Dermis blood vessel endothelial cell (primary cell): ENCODE results near the gene GZMM. TPM values are rescaled to one million over a fixed set of nuclear protein-coding genes. Genes with fewer than 3 reads are reported as not detected.

Source experiments
- DNase-seq: peaks from one replicate; pipeline ENCODE4 v3.0.0; 2010
- total RNA-seq: library from RNA; depleted of rRNA; stranded (reverse); fragments of >200 nt; gene quantifications from 2 replicates; pipeline ENCODE4 v1.2.3, GENCODE V29; 2014

Gene GZMM
- total RNA-seq = not detected in 2 replicates

DNA sequence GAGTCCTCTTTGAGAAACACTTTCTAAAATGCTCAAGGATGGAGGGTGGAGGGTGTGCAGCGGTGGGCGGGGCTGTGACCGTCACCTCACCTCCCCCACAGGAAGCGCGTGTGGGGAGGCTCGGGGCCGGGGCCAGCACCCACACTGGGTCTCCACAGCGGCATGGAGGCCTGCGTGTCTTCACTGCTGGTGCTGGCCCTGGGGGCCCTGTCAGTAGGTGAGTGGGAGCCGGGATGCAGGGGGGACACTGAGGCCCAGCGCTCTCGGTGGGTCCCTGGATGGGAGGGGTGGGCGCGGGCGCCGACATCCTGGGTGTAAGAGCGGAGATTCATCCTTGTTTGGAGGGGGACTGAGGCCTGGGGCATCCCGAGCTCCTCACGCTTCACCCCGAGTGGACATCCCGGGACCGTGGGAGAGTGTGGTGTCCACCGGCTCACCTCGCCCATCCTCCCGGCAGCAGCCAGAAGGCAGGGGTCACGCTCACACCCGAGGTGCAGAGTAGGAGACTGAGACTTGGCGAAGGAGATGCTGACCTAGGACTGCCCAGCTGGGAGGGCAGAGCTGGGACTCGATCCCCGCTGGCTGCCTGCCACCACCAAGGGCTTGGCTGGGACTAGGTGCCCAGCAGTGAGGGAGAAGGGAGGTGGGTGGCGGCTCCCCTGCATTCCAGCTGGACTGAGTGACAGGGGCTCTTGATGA is at the start of gene GZMM:
Gene GZMM, plus strand, starts transcription at position 144 of the 699 bp plus-strand sequence. Its CDS starts 19 bp downstream, at position 163.
- DNase-seq = no peak

DNA sequence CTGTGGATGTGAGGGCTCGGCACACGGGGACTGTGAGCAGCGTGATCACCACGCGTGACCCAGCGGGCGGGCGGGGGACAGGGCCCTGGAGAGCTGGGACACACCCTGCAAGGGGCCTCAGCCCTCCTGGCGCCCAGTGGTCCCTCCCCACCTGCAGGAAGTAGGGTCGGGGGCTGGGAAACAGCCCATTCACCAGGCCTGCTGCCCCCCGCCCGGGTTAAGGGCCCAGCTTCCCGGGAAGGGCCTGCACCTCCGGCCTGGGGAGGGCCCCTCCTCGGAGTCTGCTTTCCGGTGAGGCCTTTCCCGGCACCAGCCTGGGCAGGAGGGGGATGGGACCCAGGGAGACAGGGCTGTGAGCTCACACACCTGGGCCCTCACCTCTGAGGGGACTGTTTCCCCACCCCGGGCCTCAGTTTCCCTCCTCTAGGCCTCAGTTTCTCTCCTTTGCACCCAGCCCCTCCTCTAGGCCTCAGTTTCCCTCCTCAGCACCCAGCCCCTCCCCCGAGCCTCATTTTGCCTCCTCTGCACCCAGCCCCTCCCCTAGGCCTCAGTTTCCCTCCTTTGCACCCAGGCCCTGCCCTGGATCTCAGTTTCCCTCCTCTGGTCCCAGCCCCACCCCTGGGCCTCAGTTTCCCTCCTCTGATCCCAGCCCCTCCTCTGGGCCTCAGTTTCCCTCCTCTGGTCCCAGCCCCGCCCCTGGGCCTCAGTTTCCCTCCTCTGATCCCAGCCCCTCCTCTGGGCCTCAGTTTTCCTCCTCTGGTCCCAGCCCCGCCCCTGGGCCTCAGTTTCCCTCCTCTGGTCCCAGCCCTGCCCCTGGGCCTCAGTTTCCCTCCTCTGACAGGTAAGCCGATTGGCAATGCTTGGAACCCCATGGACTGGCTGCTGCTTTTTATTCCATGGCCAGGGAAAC is 49.4 kb upstream of the GZMM start:
- no peak for DNase-seq

DNA sequence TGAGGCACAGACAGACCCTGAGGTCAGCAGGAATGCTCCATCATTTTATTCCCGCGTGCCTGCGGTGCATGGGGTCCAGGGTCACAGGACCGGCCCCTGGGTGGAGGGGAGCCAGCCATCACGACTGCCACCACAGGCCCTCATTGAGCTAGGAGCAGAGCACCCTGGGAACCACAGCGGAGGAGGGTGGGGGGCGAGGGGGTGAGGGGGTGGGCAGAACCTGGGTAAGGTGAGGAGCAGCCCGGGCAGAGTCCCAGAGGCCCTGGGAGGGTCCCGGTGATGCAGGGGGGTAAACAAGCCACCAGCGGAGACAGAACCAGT is 48.8 kb upstream of the GZMM start:
- DNase-seq = no peak

DNA sequence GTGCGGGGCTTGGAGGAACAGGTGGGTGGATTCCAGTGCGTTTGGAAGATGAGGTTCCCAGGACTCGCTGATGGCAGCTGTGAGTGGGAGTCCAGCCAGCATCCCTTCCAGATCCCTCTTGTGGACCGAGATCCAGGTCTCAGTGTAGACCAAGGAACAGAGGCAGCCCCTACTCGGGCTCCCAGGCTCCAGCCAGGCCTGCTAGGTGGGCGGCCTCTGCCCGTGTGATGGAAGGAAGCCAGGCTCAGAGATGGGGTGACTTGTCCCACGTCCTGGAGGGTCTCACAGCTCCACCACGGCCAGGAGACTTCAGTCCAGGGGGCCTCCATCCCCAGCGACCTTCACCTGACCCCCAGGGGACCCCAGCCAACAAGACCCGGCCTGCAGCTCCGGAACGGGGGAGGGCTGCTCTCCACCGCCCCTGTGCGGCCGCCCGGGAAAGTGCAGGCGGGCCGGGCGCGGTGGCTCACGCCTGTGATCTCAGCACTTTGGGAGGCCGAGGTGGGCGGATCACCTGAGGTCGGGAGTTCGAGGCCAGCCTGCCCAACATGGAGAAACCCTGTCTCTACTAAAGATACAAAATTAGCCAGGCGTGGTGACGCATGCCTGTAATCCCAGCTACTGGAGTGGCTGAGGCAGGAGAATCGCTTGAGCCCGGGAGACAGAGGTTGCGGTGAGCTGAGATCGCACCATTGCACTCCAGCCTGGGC is 48.3 kb upstream of the GZMM start:
- peak; percentile 55 for DNase-seq

DNA sequence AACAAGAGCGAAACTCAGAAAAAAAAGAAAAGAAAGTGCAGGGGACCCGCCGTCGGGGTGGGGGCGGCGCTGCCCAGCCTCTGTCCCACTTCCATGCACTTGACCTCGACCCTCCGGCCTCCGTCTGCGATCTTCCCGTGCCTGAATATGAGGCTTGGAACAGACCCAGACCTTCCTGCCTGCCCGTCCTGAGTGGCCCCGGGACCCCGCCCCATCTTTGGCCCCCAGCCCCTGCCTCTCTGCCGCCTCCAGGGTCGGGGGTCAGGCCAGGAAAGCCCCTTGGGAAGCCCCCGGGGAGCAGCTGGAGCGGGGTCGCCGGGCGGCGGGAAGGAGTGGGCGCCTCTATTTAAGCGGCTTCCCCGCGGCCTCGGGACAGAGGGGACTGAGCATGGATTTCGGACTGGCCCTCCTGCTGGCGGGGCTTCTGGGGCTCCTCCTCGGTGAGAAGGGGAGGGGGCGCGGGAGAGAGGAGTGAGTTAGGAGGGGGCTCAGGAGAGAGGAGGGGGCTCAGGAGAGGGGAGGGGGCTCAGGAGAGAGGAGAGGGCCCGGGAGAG is 47.7 kb upstream of the GZMM start, which contains the start of gene MADCAM1:
Gene MADCAM1, plus strand, starts transcription at position 375 of the 554 bp plus-strand sequence. Its CDS starts 14 bp downstream, at position 389.
- no peak for DNase-seq

DNA sequence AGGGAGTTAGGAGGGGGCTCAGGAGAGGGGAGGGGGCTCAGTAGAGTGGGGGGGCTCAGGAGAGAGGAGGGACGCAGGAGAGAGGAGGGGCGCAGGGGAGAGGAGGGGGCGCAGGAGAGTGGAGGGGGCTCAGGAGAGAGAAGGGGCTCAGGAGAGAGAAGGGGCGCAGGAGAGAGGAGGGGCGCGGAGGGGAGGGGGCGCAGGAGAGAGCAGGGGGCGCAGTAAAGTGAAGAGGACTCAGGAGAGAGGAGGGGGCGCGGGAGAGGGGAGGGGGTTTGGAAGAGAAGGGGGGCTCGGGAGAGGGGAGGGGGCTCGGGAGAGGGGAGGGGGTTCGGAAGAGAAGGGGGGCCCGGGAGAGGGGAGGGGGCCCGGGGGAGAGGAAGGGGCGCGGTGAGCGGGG is 46.9 kb upstream of the GZMM start:
- DNase-seq = no peak

DNA sequence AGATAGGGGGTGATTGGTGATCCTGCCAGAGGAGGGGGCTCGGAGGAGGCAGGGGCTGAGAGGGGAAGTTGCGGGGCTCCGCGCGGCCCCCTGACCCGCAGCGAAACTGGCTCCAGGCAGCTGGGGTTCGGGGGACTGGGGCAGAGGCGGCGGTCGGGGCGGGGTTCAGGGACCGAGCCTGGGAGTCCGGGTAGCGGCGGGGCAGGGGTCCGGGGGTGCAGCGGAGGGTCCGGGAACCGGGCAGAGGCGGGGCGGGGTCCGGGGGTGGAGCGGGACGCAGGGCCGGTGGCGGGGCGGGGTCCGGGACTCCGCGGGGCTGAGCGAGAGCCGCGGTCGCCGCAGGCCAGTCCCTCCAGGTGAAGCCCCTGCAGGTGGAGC is 46.4 kb upstream of the GZMM start:
- DNase-seq = no peak

DNA sequence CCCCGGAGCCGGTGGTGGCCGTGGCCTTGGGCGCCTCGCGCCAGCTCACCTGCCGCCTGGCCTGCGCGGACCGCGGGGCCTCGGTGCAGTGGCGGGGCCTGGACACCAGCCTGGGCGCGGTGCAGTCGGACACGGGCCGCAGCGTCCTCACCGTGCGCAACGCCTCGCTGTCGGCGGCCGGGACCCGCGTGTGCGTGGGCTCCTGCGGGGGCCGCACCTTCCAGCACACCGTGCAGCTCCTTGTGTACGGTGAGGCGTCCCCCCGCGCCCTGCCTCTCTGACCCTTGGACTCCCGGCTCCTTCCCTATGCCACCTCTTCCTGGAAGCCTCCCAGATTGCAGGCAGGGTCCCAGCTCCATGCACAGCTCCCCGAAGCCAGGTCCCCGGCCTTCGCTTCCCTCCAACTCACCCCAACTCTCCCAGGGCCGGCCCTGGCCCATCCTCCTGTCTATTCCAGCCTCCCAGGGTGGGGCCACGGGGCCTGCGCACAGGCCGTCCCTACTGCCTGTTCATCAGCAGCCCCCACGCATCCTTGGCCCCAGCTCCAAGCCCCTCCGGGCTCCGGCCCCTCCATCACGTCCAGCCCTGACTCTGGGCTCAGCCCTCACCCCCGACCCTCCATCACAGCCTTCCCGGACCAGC is 45.9 kb upstream of the GZMM start:
- DNase-seq = no peak

DNA sequence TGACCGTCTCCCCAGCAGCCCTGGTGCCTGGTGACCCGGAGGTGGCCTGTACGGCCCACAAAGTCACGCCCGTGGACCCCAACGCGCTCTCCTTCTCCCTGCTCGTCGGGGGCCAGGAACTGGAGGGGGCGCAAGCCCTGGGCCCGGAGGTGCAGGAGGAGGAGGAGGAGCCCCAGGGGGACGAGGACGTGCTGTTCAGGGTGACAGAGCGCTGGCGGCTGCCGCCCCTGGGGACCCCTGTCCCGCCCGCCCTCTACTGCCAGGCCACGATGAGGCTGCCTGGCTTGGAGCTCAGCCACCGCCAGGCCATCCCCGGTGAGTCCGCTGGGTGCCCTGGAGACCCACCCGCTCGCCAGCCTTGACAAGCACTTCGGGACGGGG is 45.4 kb upstream of the GZMM start:
- no peak for DNase-seq

DNA sequence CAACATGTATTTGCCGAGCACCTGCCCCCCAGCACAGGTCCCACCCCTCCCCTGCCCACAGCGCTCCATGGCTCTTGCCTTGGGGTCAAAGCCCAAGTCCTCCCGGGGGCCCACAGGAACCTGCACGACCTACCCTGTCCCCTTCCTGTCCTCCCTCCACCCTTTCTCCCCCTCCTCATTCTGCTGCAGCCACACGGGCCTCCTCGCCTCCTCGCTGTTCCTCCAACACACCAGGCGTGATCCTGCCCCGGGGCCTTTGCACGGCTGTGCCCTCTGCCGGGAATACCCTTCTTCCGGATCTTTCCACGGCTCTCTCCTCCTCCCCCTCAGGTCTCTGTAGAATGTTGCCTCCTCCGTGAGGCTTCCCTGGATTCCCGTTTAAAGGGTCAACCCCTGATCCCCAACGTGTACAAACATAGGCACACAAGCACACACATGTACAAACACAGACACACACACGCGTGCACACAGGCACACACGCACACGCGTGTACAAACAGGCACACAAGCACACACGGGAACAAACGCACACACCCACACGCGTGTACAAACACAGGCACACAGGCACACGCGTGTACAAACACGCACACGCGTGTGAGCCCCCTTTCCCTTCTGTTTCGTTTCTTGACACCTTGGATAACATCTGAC is 44.8 kb upstream of the GZMM start:
- DNase-seq = no peak

DNA sequence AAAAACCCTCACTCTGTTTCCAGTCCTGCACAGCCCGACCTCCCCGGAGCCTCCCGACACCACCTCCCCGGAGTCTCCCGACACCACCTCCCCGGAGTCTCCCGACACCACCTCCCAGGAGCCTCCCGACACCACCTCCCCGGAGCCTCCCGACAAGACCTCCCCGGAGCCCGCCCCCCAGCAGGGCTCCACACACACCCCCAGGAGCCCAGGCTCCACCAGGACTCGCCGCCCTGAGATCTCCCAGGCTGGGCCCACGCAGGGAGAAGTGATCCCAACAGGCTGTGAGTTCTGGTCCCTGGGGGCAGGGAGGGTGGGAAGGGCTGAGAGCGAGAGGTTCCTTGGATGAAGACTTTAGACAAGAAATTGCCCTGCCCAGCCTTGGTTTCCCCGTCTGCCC is 42.2 kb upstream of the GZMM start:
- DNase-seq = no peak

DNA sequence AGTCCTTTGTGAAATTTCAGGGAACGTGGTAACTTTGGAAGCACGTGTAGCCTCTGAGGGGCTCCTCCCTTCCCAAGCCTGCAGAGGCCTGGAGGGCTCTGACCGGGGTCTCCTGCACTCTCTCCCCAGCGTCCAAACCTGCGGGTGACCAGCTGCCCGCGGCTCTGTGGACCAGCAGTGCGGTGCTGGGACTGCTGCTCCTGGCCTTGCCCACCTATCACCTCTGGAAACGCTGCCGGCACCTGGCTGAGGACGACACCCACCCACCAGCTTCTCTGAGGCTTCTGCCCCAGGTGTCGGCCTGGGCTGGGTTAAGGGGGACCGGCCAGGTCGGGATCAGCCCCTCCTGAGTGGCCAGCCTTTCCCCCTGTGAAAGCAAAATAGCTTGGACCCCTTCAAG is 39.2 kb upstream of the GZMM start:
- DNase-seq = no peak

DNA sequence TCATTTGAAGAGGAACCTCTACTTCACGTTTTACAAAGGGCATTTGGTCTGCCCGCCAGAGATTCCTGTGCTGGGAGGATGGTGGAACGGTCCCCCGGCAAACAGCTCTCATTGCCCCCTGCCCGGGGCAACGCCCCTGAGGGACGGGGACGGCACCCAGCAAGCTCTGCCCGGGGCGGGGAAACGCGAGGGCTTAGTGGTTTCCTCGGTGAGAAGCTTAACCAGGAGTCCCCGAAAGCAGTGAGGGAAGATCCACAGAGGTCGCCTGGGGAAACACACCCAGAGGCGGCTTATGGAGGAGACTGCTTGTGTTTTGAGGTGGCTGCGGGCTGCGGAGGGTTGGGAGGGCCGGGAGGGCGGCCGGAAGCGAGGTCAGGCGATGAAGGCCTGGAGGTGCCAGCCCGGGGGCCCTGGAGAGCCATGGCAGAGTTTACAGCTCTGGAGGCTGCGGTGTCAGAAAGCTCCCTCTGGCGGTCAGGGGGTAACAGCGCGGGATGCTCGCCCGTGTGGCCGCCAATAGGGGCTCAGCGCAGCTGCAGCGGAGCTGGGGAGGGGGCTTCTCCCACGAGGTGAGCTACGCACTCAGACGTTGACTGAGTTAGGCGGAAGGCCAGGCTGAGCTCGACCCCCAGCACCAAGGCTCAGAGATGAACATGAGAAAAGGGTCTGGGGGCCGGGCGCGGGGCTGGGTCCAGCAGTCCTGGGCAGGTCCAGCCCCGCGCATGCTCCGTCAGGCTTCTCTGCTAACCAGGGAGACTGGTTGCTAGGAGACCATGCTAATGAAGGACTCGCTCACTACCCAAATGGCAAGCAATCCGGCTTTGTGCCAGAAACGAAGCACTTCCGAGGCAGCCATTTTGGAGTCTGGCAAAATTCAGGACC is 37.2 kb upstream of the GZMM start:
- peak; percentile 93 for DNase-seq

DNA sequence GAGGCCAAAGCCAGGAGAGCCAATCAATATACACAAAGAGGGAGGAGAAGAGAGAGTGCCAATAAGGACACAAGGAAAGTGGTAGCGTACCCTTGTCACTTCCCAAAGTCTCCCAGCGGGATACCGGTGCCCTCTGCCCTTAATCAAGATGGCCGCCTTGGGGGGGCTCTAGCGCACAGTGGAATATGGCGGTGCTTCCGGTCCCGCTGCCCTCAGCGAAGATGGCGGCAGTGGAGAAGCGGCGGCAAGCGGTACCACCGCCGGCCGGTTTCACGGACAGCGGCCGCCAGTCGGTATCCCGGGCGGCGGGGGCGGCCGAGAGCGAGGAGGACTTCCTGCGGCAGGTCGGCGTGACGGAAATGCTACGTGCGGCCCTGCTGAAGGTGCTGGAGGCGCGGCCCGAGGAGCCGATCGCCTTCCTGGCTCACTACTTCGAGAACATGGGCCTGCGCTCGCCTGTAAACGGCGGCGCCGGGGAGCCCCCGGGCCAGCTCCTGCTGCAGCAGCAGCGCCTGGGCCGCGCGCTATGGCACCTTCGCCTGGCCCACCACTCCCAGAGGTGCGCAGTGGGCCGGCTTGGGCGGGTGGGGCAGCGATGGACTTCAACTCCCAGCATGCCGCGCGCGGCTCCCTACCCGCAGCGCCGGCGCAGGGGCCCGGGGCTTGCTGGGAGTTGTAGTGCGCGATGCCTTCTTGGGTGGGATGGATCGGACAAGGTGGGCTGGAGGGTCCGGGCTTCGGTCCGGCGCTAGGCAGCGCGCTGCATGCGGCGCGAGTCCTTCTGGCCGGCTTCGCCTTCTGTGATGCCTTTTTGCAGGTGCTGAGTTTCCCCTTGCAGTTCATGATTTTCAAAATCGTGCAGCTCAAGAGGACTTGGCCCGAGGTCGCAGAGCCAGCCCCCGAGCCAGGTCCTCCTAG is 36.3 kb upstream of the GZMM start, which contains the start of gene TPGS1:
Gene TPGS1, plus strand, starts transcription at position 212 of the 918 bp plus-strand sequence. Its CDS starts 10 bp downstream, at position 222.
- peak; percentile 100 for DNase-seq

DNA sequence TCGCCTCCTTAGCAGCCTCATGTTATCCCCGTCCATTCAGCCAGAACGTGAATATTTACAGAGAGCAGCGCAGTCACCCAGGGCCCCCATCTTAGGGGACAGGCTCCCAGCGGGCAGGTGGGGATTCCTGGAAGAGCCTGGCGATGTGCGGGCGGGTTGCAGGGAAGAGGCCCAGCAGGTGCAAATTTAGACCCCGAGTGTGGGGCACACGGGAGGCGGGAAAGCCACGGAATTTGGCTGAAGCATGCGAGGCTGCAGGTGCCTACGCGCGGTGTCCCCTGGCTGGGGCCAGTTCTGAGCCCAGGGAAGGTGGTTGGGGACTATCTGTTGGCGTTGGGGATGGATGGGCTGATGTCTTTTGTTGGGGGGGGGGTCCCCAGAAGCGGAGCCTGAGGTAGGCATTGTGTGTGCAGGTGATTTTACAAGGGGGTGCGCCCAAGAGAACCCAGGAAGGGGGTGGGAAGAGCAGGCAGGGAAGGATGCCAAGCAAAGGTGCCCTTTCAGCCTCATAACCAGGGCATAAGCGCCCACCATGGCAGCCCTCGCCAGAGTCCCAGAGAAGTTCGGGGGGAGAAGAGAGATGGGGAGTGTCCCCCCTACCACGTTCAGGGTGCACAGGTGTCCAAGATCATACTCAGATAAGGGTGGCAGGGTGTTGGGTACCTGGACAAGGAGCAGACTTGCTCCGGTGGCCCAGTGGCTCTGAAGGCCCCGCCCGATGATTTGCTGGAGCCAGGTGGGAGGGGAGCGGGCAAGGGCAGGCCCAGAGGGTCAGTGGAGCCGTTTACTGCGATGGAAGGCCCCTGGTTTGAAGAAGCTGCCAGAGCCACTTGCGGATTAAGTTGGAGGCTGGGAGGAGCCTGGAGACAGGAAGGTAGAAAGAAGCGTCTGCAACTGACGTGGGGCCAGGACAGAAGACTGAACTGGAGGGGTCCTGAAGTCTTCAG is 35.4 kb upstream of the GZMM start:
- no peak for DNase-seq

DNA sequence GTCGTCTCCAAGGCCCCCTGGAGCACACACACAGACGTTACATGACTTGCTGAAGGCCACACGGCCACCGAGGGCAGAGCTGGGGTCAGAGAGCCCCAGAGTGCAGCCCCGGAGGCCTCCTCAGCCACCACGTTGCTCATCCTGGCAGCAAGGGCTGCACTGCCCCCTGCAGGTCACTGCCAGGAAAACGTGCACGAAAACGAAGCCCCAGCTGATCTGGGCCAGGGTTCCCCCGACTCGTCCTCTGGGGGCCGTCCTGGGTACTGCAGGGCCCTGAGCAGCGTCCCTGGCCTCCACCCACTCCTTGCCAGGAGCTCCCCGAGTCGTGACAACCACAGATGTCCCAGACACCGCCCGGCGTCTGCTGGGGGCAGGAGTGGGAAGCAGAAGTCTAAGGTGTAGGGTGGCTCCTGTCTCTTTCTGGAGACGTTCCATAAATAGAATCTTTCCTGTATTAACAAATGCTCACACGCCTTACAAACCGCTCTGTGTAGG is 33.2 kb upstream of the GZMM start:
- peak; percentile 95 for DNase-seq

DNA sequence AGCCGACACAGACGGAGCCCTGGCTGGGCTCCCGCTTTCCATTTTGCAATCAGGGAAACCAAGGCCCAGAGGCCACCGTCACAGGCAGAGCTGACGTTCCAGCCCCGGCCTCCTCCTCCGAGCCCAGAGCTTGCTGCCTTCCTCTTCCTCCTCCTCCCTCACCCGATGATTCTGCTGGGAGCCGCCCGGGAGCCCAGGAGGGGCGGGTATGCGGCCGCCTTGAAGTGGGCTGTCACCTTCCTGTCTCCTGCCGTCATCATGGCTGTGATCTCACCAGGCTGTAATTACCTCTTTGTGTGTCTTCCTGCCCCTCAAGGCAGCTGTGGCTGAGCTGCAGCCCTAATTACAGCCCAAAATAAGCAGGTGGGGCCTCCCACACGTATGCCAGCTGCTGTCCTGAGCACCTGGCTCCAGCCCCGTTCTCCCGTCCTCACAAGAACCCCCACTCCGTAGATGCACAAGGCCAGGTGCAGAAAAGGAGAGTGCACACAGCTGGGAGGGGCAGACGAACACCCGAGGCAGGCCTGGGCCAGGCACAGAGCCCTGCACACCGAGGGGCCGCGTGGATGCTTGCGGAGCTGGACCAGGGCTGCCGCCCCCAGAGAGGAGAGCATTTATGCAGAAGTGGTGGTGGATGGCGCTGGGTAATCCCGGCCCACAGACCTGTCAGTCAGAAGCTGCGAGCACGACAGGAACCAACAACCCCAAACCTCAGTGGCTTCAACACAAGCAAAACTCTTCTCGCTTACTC is 32.6 kb upstream of the GZMM start:
- peak; percentile 89 for DNase-seq
